A673 (cell line): ENCODE results near the gene FAR1. TPM values are rescaled to one million over a fixed set of nuclear protein-coding genes. Genes with fewer than 3 reads are reported as not detected.

Experiments used
- BruUV-seq: library from RNA; stranded (reverse); fragments of 400-500 nt; replicated peaks from 2 replicates; lab custom pipeline; 2021; lab: Mats Ljungman, UMichigan
- CTCF ChIA-PET: fragments of 300-600 bp; sonication (Branson Sonifier 250); formaldehyde crosslinking; loops from one replicate; lab custom pipeline; 2022; ENCODE audit warnings: antibody characterized with exemption; lab: Charles Lee
- POLR2A ChIA-PET: fragments of 300-600 bp; sonication (Branson Sonifier 250); formaldehyde crosslinking; loops from one replicate; lab custom pipeline; 2022; ENCODE audit warnings: antibody characterized with exemption; ENCODE audit not compliant: low non-redundant PET; lab: Charles Lee
- DNase-seq: peaks from one replicate; pipeline ENCODE4 v3.0.0-alpha.2; 2015; ENCODE audit warnings: low spot score
- H3K27ac ChIP-seq: fragments of 200-600 bp; sonication (generic); 2 replicates; pipeline ENCODE4 v1.5.1; 2016; ENCODE audit warnings: mixed run types, low read depth, mild to moderate bottlenecking, mixed read lengths, antibody characterized with exemption, low read length; ENCODE audit not compliant: poor library complexity, severe bottlenecking
- H3K27me3 ChIP-seq: fragments of 200-600 bp; sonication (generic); replicated peaks from 2 replicates; pipeline ENCODE4 v1.6.1; 2017; ENCODE audit warnings: mixed run types, low read depth, mild to moderate bottlenecking, mixed read lengths, antibody characterized with exemption, low read length; ENCODE audit not compliant: insufficient read depth, poor library complexity
- H3K36me3 ChIP-seq: fragments of 200-600 bp; sonication (generic); 2 replicates; pipeline ENCODE4 v1.6.1; 2016; ENCODE audit warnings: mixed run types, mild to moderate bottlenecking, mixed read lengths, antibody characterized with exemption, low read length; ENCODE audit not compliant: insufficient read depth, poor library complexity, severe bottlenecking
- H3K4me1 ChIP-seq: fragments of 200-600 bp; sonication (generic); 2 replicates; pipeline ENCODE4 v1.6.1; 2017; ENCODE audit warnings: mixed run types, mild to moderate bottlenecking, mixed read lengths, antibody characterized with exemption, low read length; ENCODE audit not compliant: insufficient read depth, poor library complexity, severe bottlenecking
- H3K4me3 ChIP-seq: fragments of 200-600 bp; sonication (generic); 2 replicates; pipeline ENCODE4 v1.5.1; 2016; ENCODE audit warnings: low read depth, mixed run types, mild to moderate bottlenecking, mixed read lengths, low read length; ENCODE audit not compliant: poor library complexity, severe bottlenecking
- H3K9me3 ChIP-seq: fragments of 200-600 bp; sonication (generic); 2 replicates; pipeline ENCODE4 v1.6.1; 2016; ENCODE audit warnings: mixed run types, low read depth, mild to moderate bottlenecking, mixed read lengths, antibody characterized with exemption, low read length; ENCODE audit not compliant: poor library complexity, severe bottlenecking
- EZH2 ChIP-seq: fragments of 200-600 bp; sonication (generic); IDR thresholded peaks from 2 replicates; pipeline ENCODE4 v1.6.1; 2017; ENCODE audit warnings: borderline replicate concordance, low read depth, mild to moderate bottlenecking, mixed read lengths, antibody characterized with exemption, low read length; ENCODE audit not compliant: poor library complexity, severe bottlenecking
- intact Hi-C: fragments of 100-400 bp; cut with micrococcal nuclease; formaldehyde crosslinking; loops from one replicate; pipeline ENCODE4 v1.10.0; 2022; ENCODE audit not compliant: unreplicated experiment
- total RNA-seq: library from RNA; stranded (reverse); gene quantifications from 2 replicates; pipeline ENCODE4 v1.2.3, GENCODE V29; 2021
- TF ChIP-seq, protein P1 (sequence below): fragments of 300-800, 200-600 bp; sonication (generic); conservative IDR thresholded peaks from 2 replicates; pipeline ENCODE4 v1.5.1; 2017; ENCODE audit warnings: low read depth, mild to moderate bottlenecking, antibody characterized with exemption, low read length, moderate library complexity, mixed read lengths

FAR1 gene
- total RNA-seq, 1 experiment from 2014 or later, result 66.6 TPM

DNA sequence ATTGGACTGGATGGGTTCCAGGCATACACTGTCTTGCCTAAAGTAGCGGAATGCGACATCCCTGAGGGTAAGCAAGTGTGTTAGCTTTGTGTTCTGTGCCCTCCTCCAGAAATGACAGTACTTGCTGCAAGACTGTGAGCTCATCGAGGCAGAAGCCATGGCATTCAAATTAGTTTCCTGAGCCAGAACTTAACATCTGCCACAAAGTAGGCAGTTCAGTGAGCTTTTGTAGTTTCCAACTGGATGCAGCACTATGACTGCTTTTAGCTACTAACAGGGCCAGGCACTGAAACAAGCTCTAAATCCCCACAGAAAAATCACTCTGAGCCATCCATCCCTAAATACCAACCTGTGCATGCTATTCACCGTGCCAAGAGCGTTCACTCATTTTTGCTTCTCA, 1.2 kb upstream of the FAR1 start:
- H3K27ac ChIP-seq, result no peak overlapping the region
- peak overlapping the region; percentile 92 for H3K4me3 ChIP-seq
- no TSS peak for BruUV-seq
- intact Hi-C loops, result no loop called here
- TF ChIP-seq EZH2, result no peak
- TF ChIP-seq, protein P1, sequence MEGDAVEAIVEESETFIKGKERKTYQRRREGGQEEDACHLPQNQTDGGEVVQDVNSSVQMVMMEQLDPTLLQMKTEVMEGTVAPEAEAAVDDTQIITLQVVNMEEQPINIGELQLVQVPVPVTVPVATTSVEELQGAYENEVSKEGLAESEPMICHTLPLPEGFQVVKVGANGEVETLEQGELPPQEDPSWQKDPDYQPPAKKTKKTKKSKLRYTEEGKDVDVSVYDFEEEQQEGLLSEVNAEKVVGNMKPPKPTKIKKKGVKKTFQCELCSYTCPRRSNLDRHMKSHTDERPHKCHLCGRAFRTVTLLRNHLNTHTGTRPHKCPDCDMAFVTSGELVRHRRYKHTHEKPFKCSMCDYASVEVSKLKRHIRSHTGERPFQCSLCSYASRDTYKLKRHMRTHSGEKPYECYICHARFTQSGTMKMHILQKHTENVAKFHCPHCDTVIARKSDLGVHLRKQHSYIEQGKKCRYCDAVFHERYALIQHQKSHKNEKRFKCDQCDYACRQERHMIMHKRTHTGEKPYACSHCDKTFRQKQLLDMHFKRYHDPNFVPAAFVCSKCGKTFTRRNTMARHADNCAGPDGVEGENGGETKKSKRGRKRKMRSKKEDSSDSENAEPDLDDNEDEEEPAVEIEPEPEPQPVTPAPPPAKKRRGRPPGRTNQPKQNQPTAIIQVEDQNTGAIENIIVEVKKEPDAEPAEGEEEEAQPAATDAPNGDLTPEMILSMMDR, result no peak
- H3K9me3 ChIP-seq, result no peaks in the 10 kb centered on the region
- ChIA-PET POLR2A (interaction anchor here (0.6 kb wide), 1 partner anchor 422 kb away, joined by 7 read pairs; no protein-coding TSS in a partner anchor), CTCF (interaction anchor here (0.5 kb wide), 1 partner anchor 202 kb away, joined by 9 read pairs; no protein-coding TSS in a partner anchor)
- no peaks in the 10 kb centered on the region for H3K36me3 ChIP-seq
- peaks cover 10% of the 10 kb centered on the region for H3K4me1 ChIP-seq
- DNase-seq, result no peak
- no peaks in the 10 kb centered on the region for H3K27me3 ChIP-seq

DNA sequence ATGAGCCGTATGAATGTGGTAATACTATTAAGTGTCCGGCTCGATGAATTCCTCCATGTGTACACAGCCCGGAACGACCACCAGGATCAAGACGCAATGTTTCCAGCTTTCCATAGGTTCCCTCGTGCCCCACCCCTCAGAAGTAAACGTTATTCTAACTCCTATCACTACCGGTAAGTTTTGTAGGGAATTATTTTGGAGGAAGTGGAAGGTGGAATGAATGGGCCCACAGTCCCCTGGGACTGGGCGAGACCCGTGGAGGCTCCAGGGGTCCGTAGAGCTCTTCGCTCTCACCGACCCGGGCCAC, 720 bp upstream of the FAR1 start:
- intact Hi-C loops, result no loop called here
- POLR2A ChIA-PET, result interaction anchor here (0.6 kb wide), 1 partner anchor 422 kb away, joined by 7 read pairs; no protein-coding TSS in a partner anchor
- CTCF ChIA-PET, result interaction anchor here (0.5 kb wide), 1 partner anchor 203 kb away, joined by 9 read pairs; no protein-coding TSS in a partner anchor
- no TSS peak for BruUV-seq
- Histone ChIP-seq H3K9me3 (no peaks in the 10 kb centered on the region), H3K4me1 (peaks cover 11% of the 10 kb centered on the region), H3K27me3 (no peaks in the 10 kb centered on the region), H3K36me3 (no peaks in the 10 kb centered on the region), H3K4me3 (peak overlapping the region; percentile 92), H3K27ac (peak overlapping the region; percentile 76)
- TF ChIP-seq, protein P1, result no peak
- TF ChIP-seq EZH2, result no peak
- DNase-seq, result no peak

DNA sequence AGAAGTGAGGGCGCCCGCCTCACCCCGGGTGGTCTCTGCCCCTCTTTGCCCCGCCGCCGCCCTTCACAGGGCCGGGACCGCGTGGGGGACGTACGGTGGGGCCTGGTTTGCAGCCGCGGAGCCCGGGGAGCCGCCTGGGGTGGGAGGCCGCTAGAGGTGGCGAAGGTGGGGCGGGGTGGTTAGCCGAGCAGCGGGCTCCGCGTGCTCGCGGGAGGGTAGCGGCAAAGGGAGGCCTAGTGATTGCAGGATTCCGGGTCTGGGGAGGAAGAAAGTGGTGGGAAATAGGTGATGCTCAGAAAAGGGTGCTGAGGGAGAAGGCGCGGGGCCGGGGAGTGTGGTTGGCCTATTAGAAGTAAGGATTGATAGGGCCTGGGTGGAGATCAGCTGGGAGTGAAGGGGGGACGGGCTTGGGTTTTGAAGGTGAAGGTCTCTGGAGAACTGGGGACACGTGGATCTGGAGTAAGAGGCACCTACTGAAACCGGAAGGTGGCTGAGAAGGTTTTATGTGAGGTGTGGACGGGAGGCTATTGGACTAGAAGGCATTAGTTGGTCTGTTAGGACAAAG, 571 bp downstream of the FAR1 start:
- DNase-seq, result peak; percentile 27
- POLR2A ChIA-PET, result no interaction called here
- Histone ChIP-seq H3K9me3 (no peaks in the 10 kb centered on the region), H3K27ac (peak overlapping the region; percentile 79), H3K4me3 (peak overlapping the region; percentile 92), H3K36me3 (no peaks in the 10 kb centered on the region), H3K27me3 (no peaks in the 10 kb centered on the region), H3K4me1 (peaks cover 13% of the 10 kb centered on the region)
- BruUV-seq, result no TSS peak
- intact Hi-C loops, result no loop called here
- TF ChIP-seq EZH2, result no peak
- TF ChIP-seq, protein P1, result no peak
- CTCF ChIA-PET, result no interaction called here
